T-helper 2 cell treated with Interferon-gamma antibody and Interleukin-4, amounts not matched to agents 100 ng/mL and 5 ng/mL, for 36 hours (primary cell): ENCODE measurements around the gene ZNF546. TPM values are rescaled to one million over a fixed set of nuclear protein-coding genes. Genes with fewer than 3 reads are reported as not detected.
"Not testable (repeated sequence)": the region's sequence is repeated elsewhere in the genome, so short reads cannot be mapped to it uniquely, and the experiment has no call there.

Experiments used
- intact Hi-C: fragments of 100-400 bp; cut with micrococcal nuclease; formaldehyde crosslinking; loops from one replicate; pipeline ENCODE4 v1.15.1; 2023
- total RNA-seq: library from RNA; stranded (reverse); gene quantifications from 2 replicates; pipeline ENCODE4 v1.2.3, GENCODE V29; 2022

Gene ZNF546
- total RNA-seq, 1 donor from 2014 or later = 5.4 TPM

- intact Hi-C loops = no loop called here
Measured at GRCh38 chr19:39983695-39984300, 13.1 kb upstream of the ZNF546 start.

DNA sequence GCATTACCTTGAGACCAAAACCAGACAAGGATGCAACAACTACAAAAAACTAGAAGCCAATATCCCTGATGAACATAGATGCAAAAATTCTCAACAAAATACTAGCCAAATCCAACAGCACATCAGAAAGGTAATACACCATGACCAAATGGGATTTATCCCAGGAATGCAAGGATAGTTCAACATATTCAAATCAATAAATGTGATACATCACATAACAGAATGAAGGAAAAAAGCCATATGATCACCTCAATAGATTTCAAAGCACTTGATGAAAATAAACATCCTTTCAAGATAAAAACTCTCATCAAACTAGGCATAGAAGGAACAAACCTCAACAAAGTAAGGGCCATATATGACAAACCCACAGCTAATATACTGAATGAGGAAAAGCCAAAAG, 10.2 kb upstream of the ZNF546 start:
- intact Hi-C loops = no loop called here

DNA sequence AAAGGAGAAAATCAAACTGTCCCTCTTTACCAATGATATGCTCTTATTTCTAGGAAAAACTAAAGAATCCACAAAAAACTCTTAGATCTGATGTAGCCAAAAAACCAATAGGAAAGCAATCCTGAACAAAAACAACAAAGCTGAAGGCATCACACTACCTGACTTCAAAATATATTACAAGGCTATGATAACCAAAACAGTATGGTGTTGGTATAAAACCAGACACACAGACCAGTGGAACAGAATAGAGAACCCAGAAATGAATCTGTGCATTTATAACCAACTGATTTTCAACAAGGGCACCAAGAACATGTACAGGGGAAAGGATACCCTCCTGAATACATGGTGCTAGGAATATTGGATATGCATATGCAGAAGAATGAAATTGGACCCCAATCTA, 9.7 kb upstream of the ZNF546 start:
- intact Hi-C loops = no loop called here

GRCh38 chr19:39987596-39987995, 9.3 kb upstream of the ZNF546 start:
- intact Hi-C loops = no loop called here

- intact Hi-C loops = no loop called here
Measured at GRCh38 chr19:39993605-39994004, 3.3 kb upstream of the ZNF546 start.

DNA sequence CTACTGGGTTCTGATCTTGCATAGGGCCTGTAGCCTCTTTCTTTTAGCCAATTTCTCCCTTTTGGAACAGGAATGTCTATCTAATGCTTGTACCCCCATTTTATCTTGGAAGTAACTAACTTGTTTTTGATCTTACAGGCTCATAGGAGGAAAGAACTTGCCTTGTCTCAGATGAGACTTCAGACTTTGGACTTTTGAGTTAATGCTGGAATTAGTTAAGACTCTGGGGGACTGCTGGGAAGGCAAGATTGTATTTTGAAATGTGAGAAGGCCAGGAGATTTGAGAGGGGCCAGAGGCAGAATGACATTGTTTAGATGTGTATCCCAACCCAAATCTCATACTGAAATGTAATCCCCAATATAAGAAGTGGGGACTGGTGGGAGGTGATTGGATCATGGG, 2.5 kb upstream of the ZNF546 start:
- intact Hi-C loops = no loop called here

DNA sequence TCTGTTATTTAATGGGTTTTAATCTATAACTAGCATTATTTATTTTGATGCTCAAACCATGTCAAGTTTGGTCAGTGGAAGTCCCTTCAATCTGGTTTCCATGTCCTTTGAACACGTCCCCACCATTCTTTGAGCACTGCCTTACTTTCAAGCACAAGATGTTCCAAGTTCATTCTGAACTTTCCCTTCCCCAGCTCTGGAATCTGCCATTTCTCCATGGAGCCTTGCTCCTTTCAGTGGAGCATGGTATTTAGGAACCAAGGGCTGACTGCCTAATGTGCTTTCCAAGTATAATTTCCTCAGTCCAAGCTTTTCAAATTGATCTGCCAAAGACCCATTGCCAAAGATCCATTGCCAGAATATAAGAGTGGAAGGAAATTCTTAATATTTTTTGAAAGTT, 1.1 kb upstream of the ZNF546 start:
- intact Hi-C loops = loop anchor here (1.0 kb wide), 2 partner anchors 24 to 95 kb away; partner anchors contain the start of genes PSMC4 and ZNF780A

DNA sequence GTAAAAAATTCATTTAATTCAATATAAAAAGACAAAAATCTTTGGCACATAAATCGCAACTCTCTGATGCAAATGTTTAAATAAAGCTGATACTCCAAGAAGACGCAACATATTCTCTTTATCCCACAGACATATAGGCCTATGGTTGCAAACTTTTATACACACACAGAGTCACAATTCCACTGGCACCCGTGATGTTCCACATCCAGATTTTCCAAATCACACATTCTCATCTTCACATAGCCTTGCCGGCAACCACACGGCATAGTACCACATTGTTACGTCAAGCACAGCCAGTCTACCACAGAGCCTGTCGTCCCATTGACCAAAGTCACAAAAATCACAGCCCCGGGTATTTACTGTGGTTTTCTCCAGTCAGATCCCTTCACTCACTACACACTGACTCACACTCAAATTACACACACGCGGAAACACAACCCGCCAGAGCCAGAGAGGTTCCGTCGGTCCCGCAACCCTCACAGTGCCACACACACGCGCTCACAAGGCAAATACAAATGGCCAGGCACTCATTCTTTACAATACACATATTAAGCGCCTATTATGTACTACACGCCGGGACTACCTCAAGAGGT, 546 bp upstream of the ZNF546 start:
- intact Hi-C loops = loop anchor here (1.0 kb wide), 2 partner anchors 25 to 94 kb away; partner anchors contain the start of genes PSMC4 and ZNF780A

GRCh38 chr19:39997638-39998216, 867 bp downstream of the ZNF546 start:
- intact Hi-C loops = loop anchor here (1.0 kb wide), 1 partner anchor 59 kb away; the partner anchor contains the start of gene ZNF780B

GRCh38 chr19:39998501-39998900, 1.6 kb downstream of the ZNF546 start:
- intact Hi-C loops = no loop called here

DNA sequence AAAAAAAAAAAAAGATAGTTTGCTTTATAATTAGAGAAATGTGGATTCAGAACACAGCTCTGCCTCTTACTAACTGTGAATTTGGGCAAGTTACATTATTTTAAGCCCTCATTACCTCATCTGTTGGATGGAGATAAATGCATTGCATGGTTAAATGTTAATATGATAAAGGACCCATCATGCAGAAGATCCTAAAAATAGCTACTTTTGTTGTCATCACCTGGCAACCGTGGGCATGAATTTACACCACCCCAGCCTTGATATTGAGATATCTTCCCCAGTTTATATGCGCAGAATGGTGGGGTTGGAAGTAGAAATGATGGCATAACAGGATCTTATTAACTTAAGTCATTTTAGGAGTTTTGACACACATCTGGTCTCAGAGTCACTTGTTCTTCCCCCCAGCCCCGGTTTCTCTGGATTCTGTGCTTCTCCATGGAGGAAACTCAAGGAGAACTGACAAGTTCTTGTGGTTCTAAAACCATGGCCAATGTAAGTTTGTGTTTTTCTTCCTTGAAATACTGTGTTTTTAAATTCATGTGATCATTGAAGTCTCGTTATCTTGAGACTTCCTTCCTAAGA, 8.9 kb downstream of the ZNF546 start:
- intact Hi-C loops = no loop called here

DNA sequence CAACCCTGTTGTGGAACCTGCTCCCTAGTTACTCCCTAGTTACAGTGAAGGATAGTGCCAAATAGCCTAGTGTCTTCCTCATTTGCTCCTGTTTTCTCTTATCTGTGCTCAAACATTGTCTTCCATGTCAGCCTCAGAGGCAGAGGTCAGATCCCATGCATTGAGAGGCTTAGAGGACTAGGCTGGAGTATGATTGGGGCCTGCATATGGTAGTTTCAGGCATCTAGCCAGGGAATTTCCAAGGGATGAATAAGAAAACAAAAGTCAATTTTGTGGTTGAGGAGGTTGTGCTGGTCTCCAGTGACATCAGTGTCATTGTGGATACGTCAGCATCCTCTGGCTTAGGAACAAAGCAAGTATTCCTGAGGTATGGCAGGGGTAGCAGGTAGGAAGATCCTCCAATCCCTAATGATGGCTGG, 9.4 kb downstream of the ZNF546 start:
- intact Hi-C loops = no loop called here

- intact Hi-C loops = no loop called here
Measured at GRCh38 chr19:40009674-40010073, 12.8 kb downstream of the ZNF546 start.

- intact Hi-C loops = no loop called here
Measured at GRCh38 chr19:40013991-40014390, 17.1 kb downstream of the ZNF546 start.

DNA sequence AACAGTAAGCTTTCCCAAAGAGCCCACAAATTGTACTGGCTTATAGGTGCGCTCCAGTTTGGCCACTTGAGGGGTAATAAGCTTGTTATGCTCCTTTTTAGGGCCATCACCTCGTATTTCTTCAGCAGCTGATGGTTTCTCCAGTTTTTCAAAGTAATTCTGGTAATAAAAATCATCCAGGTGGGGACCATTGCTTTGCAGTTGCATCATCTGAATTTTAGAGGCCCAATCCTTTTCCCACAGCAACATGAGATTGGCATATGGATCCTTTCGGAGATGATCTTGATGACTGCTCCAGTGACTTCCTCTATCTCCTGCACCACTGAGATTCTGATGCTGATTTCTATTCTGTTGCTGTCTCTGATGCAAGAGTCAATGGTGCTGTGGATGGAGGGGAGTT, 27.1 kb downstream of the ZNF546 start:
- intact Hi-C loops = no loop called here

GRCh38 chr19:40025938-40026596, 29.2 kb downstream of the ZNF546 start:
- intact Hi-C loops = no loop called here

DNA sequence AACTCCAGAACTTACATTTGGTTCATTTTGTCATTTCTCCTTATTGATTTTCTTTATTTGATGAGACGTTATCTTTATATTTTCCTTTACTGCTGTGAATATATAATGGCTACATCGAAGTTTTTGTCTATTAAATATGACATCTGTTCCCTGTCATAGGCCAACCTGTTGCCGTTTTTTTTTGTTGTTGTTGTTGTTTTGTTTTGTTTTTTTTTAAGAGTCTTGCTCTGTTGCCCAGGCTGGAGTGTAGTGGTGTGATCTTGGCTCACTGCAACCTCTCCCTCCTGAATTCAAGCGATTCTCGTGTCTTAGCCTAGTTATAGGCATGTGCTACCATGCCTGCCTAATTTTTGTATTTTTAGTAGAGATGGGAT, 29.7 kb downstream of the ZNF546 start:
- intact Hi-C loops = no loop called here

DNA sequence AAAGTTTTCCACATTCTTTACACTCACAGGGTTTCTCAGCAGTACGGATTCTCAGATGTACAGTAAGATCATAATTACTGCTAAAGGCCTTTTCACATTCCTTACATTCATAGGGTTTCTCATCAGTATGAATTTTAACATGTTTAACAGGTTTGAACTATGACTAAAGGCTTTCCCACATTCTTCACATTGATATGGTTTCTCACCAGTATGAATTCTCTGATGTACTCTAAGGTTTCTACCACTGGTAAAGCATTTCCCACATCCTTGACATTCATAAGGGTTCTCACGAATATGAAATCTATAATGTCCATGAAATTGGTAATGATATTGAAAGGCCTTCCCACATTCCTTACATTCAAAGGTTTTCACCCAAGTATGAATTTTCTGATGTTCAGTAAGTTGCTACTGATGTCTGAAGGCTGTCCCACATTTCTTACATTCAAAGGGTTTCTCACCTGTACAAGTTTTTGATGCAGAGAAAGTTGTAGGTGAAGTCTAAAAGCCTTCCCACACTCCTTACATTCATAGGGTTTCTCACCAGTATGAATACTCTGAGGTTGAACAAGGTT, 37.2 kb downstream of the ZNF546 start:
- intact Hi-C loops = no loop called here

DNA sequence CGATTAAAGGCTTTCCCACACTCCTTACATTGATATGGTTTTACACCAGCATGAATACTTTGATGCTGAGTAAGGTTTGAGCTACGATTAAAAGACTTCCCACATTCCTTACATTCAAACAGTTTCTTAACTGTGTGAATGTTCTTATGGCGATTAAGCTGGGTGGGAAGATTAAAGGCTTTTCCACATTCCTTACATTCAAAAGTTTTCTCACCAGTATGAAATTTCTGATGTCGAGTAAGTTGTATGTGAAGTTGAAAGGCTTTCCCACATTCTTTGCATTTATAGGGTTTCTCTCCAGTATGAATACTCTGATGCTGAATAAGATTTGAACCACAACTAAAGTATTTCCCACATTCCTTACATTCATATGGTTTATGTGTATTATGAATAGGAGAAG, 39.1 kb downstream of the ZNF546 start:
- intact Hi-C loops = no loop called here

GRCh38 chr19:40038047-40038446, 41.2 kb downstream of the ZNF546 start:
- intact Hi-C loops = not testable (repeated sequence)

GRCh38 chr19:40041718-40042117, 44.9 kb downstream of the ZNF546 start:
- intact Hi-C loops = not testable (repeated sequence)

GRCh38 chr19:40053491-40053890, 56.6 kb downstream of the ZNF546 start:
- intact Hi-C loops = no loop called here
